IPS DF 6.9 (cell line): Measurements from ENCODE around the gene HTD2.

Source experiments
- DNase-seq: peaks from one replicate; pipeline ENCODE4 v3.0.0-alpha.2; 2013; ENCODE audit warnings: low read depth, low spot score
- H3K27ac ChIP-seq: one replicate; pipeline ENCODE4 v1.5.1; 2013; ENCODE audit warnings: low read length, control low read depth
- H3K27me3 ChIP-seq: 2 replicates; pipeline ENCODE4 v1.6.1; 2013; ENCODE audit warnings: mild to moderate bottlenecking, low read length; ENCODE audit not compliant: control insufficient read depth, insufficient read depth
- H3K36me3 ChIP-seq: 2 replicates; pipeline ENCODE4 v1.6.1; 2013; ENCODE audit warnings: low read length; ENCODE audit not compliant: control insufficient read depth, insufficient read depth
- H3K4me1 ChIP-seq: 2 replicates; pipeline ENCODE4 v1.6.1; 2013; ENCODE audit warnings: low read length; ENCODE audit not compliant: control insufficient read depth, insufficient read depth
- H3K4me3 ChIP-seq: 2 replicates; pipeline ENCODE4 v1.5.1; 2013; ENCODE audit warnings: mild to moderate bottlenecking, low read length
- H3K9me3 ChIP-seq: 2 replicates; pipeline ENCODE4 v1.6.1; 2013; ENCODE audit warnings: low read length, inconsistent platforms; ENCODE audit not compliant: control insufficient read depth, insufficient read depth
- WGBS: extraction: QIAGEN DNeasy Blood & Tissue Kit; methylation state at CpG from one replicate; pipeline ENCODE4 v1.1.7; 2013; ENCODE audit warnings: mixed read lengths, missing lambda C conversion rate; ENCODE audit not compliant: insufficient read length, insufficient coverage; 5-methylcytosine and 5-hydroxymethylcytosine counted together

HTD2 gene

DNA sequence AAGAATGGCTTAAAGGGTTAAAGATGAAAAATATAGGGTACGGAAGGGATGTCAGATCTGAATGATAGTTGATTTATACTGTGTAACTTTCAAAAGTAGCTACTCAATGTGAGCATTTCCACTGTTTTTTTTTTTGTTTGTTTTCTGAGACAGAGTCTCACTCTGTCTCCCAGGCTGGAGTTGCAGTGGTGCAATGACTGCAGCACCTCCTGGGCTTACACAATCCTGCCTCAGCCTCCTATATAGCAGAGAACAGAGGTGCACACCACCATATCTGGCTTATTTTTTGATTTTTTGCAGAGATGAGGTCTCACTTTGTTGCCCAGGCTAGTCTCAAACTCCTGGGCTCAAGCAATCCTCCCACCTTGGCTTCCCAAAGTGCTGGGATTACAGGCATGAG lies 16.5 kb downstream of the HTD2 start:
- DNase-seq, result no peak
- Histone ChIP-seq H3K36me3 (no peaks in the 10 kb centered on the region; the same call in 1 of the 2 replicates), H3K27me3 (no peaks in the 10 kb centered on the region), H3K9me3 (no peaks in the 10 kb centered on the region), H3K27ac (no peak overlapping the region), H3K4me3 (no peak overlapping the region), H3K4me1 (peaks cover 4% of the 10 kb centered on the region; the same call in 1 of the 2 replicates)
- WGBS, result no CpG with 5 or more reads among the region's 1 CpG

DNA sequence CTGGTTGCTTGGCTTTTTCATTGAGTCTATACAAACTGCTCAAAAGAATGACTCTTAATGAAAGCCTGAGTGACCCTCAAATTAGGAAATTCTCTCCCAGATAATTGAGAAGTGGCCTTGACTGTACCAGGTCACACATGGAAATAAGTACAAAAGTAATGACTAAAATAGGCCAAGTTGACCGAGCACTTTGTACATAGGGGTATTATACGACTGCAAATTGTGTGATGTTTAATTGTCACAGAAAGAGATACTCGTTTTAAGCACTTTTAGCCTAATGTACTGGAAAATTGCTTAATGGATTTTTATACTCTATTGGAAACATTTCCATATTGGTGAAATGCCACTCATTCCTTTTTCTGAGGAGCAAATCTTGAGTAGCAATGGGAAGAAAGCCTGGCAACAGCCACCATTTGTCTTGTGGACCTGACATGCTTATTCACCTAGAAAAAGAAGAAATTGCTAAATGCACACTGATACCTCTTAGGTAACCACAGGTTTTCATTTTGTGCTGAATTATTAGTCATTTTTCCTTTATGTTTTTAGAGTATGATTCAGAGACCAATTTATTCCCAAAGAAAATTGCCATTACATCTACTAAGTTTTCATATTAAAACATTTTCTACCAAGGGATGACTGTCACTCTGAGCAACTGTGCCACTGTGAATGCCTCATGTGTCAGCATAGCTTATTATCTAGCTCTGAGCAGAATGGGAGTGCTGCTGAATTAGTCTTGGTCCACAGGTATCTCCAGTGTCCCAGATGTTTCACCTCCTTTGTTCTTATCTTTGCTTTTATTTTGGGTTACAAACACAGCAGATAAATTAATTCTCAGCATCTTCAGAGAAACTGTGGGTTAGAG lies 17.4 kb downstream of the HTD2 start:
- no CpG with 5 or more reads among the region's 3 CpGs for WGBS
- H3K27ac ChIP-seq, result no peak overlapping the region

DNA sequence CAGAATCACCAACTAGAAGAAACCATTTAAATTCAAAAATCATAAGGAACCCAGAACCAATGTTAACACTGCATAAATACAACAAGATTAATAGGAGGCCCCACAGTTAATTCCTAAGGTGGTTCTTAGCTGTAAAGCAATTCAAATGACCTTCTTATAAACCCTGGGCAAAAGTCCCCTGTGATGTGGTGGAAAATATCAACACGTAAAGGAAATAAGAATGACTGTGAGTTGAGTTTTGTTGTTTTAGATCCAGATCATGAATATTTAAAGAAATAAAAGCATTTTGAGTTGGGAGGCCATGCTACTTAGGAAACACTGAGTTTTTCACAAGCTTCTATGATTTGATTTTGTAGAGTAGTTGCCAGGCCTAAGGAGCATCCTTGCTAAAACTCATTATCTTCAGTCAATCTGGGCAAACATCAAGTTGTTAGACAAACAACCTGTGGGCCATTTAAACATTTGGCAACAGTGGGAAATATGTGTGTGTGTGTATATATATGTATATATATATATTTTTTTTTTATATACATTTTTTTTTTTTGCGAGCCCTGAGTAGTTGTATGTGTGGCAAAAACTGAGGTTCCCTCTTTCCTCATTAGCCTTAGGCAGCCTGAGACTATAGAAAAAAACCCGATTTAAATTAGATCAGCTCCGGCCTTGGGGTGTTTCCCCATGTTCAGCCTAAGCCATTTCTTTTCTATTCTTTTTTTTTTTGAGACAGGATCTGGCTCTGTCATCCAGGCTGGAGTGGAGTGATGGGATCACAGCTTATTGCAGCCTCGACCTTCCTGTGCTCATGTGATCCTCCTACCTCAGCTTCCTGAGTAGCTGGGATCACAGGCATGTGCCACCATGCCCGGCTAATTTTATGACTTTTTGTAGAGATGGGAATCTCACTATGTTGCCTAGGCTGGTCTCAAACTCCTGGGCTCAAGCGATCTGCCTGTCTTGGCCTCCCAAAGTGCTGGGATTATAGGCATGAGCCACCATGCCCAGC lies 18.4 kb downstream of the HTD2 start:
- H3K4me3 ChIP-seq, result no peak overlapping the region
- no peak for DNase-seq
- no peak overlapping the region for H3K27ac ChIP-seq
- H3K9me3 ChIP-seq, result no peaks in the 10 kb centered on the region
- no CpG with 5 or more reads among the region's 7 CpGs for WGBS
- no peaks in the 10 kb centered on the region for H3K27me3 ChIP-seq
- H3K4me1 ChIP-seq, result peaks cover 4% of the 10 kb centered on the region; the same call in 1 of the 2 replicates
- H3K36me3 ChIP-seq, result no peaks in the 10 kb centered on the region

More for the DNA sequence above, 17.4 kb downstream of the HTD2 start:
- H3K36me3 ChIP-seq, result no peaks in the 10 kb centered on the region
- H3K9me3 ChIP-seq, result no peaks in the 10 kb centered on the region
- H3K4me3 ChIP-seq, result no peak overlapping the region
- H3K4me1 ChIP-seq, result peaks cover 4% of the 10 kb centered on the region; the same call in 1 of the 2 replicates
- no peaks in the 10 kb centered on the region for H3K27me3 ChIP-seq
- no peak for DNase-seq

DNA sequence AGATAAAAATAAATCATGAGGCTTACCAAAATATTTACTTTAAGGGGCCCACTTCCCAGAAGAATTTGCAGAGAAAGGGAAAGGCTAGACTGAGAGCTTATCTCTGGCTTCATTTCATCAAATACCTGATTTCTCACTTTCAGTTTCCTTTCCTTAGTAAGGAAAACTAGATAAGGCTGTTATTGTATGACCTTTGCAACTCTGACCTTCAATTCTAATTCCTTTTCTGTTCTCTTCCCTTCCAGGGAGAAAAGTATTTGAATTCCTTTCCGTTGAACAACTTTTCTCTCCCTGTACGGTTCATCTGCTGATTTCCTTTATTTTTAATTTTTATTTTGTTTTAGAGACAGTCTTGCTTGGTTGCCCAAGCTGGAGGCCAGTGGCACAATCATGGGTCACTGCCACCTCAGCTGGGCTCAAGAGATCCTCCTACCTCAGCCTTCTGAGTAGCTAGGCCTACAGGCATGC lies 19.2 kb downstream of the HTD2 start:
- Histone ChIP-seq H3K36me3 (no peaks in the 10 kb centered on the region), H3K4me1 (peaks cover 4% of the 10 kb centered on the region; the same call in 1 of the 2 replicates), H3K27ac (no peak overlapping the region), H3K27me3 (no peaks in the 10 kb centered on the region), H3K4me3 (no peak overlapping the region), H3K9me3 (no peaks in the 10 kb centered on the region)
- DNase-seq, result no peak
- WGBS, result no CpG with 5 or more reads among the region's 2 CpGs

GRCh38 chr3:58326267-58326900 lies 20.1 kb downstream of the HTD2 start:
- DNase-seq, result no peak
- no peaks in the 10 kb centered on the region for H3K36me3 ChIP-seq
- no CpG with 5 or more reads among the region's 8 CpGs for WGBS
- no peak overlapping the region for H3K27ac ChIP-seq
- no peak overlapping the region for H3K4me3 ChIP-seq
- H3K4me1 ChIP-seq, result peaks cover under 1% of the 10 kb centered on the region; the same call in 1 of the 2 replicates
- no peaks in the 10 kb centered on the region for H3K27me3 ChIP-seq
- H3K9me3 ChIP-seq, result no peaks in the 10 kb centered on the region

DNA sequence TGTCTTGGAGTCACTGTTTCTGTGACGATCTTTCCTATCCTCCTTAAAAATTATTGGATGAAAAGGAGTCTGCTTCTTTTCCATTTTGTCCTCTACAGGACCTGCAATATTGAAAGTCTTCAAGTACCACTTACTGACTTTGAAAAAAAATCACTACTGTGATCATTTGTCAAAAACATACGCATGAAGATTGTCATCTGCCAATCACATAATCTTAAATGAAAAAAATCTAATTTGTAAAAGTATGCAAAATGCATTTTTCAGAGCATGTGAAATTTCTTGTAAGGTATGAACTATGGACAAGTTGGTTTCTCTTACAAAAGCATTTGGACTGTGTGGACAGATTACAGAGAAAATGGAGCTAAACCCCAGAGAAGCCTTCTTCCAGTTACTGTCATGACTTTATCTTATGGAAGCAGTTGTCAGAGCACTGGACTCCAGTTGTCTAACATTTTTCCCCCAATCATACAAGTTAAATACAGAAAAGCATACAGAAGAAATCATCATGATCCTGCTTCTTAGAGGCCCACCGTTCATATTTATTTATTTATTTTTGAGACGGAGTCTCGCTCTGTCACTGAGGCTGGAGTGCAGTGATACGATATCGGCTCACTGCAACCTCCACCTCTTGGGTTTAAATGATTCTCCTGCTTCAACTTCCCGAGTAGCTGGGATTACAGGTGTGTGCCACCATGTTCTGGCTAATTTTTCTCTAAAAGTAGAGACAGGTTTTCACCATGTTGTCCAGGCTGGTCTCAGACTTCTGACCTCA lies 23.0 kb downstream of the HTD2 start:
- no peak overlapping the region for H3K27ac ChIP-seq
- H3K4me1 ChIP-seq, result no peaks in the 10 kb centered on the region
- no peak overlapping the region for H3K4me3 ChIP-seq
- no peaks in the 10 kb centered on the region for H3K36me3 ChIP-seq
- no CpG with 5 or more reads among the region's 8 CpGs for WGBS
- H3K9me3 ChIP-seq, result no peaks in the 10 kb centered on the region
- H3K27me3 ChIP-seq, result no peaks in the 10 kb centered on the region
- no peak for DNase-seq

DNA sequence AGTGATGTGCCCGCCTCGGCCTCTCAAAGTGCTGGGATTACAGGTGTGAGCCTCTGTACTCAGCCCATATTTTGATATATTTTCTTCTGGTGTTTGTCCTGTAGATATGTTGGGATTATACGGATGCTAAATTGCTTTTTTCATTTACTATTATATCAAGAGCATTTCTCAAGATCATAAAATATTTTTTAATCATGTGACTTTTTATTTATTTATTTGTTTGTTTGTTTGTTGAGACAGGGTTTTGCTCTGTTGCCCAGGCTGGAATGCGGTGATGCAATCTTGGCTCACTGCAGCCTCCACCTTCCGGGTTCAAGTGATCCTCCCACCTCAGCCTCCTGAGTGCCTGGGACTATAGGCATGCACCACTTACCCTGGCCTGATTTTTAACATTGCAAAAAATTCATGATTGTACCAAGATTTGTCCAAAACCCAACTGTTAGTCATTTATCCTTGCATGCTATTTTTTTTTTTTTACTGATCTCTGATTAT lies 23.6 kb downstream of the HTD2 start:
- DNase-seq, result no peak
- no peak overlapping the region for H3K4me3 ChIP-seq
- H3K27ac ChIP-seq, result no peak overlapping the region
- H3K4me1 ChIP-seq, result no peaks in the 10 kb centered on the region
- no peaks in the 10 kb centered on the region for H3K9me3 ChIP-seq
- H3K27me3 ChIP-seq, result no peaks in the 10 kb centered on the region
- no CpG with 5 or more reads among the region's 5 CpGs for WGBS
- no peaks in the 10 kb centered on the region for H3K36me3 ChIP-seq

DNA sequence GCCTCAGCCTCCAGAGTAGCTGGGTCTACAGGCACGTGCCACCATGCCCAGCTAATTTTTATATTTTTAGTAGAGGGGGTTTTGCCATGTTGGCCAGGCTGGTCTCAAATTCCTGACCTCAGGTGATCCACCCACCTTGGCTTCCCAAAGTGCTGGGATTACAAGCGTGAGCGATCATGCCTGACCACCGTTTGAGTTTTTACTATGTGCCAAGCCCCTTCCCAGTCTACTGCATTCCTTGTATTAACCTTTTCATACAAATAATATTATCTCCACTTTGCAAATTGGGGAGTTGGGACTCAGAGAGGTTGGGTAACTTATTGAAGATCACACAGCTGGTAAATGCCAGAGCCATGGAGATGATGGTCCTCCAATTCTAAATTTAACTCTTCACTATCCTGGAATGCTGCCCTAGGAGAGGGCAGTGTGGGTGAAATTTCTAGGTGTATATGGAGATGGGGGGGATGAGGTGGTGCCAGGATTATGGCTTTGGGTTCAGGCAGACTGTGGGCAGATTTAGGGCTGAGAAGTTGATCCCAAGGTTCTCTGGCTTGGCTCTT lies 25.4 kb downstream of the HTD2 start:
- no CpG with 5 or more reads among the region's 4 CpGs for WGBS
- H3K9me3 ChIP-seq, result no peaks in the 10 kb centered on the region
- no peak overlapping the region for H3K27ac ChIP-seq
- no peaks in the 10 kb centered on the region for H3K36me3 ChIP-seq
- no peak for DNase-seq
- no peaks in the 10 kb centered on the region for H3K4me1 ChIP-seq
- no peaks in the 10 kb centered on the region for H3K27me3 ChIP-seq
- H3K4me3 ChIP-seq, result no peak overlapping the region

DNA sequence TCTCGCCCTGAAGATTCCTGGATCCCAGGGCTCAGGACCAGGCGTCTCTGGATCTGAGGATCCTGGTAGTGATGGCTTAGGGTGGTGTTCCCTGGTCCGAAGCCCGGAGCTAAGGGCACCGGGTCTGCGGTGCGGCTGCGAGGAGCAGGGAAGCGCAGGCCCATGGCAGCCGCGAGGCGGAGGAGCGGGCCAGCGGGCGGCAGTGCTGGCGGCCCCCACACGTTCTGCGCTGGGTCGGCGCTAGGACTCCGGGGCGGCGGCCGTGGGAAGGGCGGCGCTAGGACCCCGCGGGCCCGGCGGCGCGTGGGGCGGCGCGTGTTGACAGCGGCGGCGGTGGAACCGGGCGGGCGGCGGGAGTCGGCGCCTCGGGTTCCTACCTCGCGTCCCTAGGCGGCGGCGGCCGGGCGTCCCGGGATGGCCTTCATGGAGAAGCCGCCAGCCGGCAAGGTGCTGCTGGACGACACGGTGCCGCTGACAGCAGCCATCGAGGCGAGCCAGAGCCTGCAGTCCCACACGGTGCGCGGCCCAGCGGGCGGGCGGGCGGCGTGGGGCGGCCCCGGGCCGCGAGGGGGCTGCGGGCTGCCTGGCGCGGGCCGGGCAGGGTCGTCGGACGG lies 26.4 kb downstream of the HTD2 start, which contains the start of gene PXK:
Gene PXK (plus strand): TSS at position 318 of the 614 bp plus-strand sequence. CDS start 97 bp downstream, at position 415.
- Histone ChIP-seq H3K4me3 (peak within 1 kb of the TSS; percentile 69), H3K36me3 (no peaks in the 10 kb centered on the region), H3K27me3 (no peaks in the 10 kb centered on the region), H3K9me3 (no peaks in the 10 kb centered on the region), H3K27ac (no peak within 1 kb of the TSS), H3K4me1 (no peaks in the 10 kb centered on the region)
- no peak for DNase-seq
- WGBS, result no CpG with 5 or more reads among the region's 79 CpGs
